Activated gamma-delta T cell (primary cell): ENCODE results near the gene TNIP1.

Experiments used
- DNase-seq: peaks from one replicate; lab custom pipeline; 2025; lab: John Stamatoyannopoulos, UW

The TNIP1 gene

DNA sequence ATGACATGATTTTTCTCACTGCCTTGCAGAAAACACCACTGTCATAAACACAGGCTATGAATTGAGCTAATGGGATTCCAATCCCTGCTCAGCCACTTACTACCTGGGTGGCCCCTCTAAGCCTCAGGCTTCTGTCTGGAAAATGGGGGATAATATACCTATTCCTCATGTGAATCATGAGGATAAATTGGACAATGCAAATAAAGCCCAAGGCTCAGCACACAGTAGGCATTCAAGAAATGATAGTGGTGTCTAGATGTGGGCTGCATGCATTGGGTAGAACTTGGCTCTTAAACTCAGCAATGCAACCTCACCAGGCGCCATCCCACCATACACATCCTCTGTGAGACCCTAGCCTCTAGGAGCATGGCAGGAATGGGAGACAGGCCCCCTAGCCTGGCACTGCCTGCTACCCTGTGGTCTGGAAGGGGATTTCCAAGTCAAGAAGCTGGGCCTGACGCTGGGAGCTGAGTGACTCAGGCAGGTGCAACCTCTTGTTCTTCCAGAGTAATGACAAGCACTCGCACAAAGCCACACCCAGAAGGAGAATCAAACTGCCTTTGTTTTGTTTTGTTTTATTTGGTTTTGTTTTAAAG is 2.3 kb upstream of the TNIP1 start:
- DNase-seq, result no peak

DNA sequence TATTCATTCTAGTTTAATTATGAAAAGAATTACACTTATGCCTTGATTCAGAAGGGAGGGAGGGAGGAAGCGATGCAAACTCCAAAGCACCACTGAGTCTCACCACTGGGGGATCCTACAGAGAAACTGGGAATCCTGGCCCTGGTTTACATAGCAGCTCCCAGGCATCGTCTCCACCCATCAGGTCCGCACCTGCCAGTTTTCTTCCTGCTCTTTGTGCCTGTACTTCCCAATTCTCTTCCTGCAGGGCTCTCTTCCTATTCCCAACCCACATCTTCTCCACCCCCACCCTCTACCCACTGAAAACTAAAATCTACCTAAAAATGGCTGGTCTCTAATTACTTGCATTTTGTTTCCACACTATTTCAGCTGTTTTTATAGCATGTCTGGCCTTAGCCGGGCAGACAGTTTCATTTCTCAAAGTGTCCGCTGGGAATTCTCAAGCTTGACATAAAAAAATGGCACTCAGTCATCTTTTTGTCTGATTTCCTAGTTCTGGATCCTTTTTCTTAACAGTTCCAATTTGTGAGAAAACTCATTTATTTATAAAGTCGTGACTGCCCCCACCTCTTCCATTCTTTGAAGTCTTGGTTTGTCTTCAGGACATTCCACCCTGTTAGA is 1.6 kb upstream of the TNIP1 start:
- no peak for DNase-seq

DNA sequence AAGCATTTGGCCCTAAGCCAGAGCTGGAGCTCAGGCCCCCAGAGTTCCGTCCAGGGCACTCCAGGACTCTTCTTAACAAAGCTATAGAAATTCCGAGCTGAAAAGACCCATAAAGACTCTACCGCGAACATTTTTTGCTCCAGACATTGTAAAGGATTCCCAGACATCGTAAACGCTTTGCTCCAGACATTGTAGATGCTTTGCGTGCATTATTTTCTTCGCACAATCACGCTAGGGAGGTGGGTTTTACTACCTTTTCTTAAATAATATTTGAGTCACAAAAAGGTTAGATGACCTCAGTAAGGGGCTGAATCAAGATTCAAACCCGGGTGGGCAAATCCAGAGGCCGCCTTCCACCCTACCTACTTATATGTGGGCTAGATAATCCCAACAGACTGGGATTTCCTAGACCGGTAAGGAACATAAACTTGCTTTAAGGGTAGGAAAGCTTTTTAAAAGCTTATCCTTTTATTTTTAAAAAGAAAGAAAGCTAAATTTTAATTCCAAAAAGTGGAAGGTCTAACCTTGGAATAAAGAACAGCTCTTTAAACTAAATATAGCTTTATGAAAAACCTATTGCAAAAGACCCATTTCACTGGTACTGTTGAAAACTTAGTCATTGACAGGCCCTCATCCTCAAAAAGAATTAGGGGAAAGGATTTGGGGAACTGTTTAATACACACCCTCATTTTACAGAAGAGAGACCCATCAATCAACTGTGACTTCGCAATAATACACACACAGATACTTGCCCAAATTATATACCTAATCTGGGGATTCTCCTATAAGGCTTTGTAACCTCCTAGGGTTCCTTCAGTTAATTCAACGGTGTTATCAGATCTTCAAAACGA is 822 bp upstream of the TNIP1 start:
- no peak for DNase-seq

DNA sequence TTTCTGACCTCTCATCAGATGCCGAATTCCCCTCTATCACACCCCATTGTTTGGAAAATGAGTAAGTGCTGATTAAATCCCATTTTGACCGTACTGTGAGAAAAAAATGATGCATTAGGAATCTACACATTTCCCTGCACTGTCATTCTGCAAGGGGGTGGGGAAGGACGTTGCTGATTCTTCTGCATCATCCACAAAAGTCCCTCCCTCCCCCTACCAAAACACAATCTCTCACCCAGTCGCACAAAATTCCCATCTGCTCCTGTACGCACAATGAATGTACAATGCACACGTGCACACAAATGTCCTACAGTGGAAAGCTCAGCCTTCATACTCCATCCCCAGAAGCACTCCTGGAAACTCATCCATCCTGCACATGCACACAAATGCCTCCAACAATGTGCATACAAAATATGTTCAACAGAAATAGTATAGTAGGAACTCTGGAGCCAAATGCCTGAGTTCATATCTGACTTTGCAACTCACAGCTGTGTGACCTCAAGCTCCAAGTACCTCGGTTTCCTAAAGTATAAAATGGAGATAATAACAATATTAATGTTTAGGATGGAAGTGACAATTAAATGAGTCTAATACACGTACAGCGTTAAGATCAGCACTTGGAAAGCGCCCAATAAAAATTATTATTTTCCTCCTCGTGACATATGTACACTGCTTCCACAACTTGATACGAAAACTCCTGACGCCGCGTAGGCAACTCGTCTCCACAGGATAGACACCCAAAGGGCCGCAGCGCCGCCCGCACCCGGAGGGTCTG is 809 bp downstream of the TNIP1 start:
- DNase-seq, result no peak

DNA sequence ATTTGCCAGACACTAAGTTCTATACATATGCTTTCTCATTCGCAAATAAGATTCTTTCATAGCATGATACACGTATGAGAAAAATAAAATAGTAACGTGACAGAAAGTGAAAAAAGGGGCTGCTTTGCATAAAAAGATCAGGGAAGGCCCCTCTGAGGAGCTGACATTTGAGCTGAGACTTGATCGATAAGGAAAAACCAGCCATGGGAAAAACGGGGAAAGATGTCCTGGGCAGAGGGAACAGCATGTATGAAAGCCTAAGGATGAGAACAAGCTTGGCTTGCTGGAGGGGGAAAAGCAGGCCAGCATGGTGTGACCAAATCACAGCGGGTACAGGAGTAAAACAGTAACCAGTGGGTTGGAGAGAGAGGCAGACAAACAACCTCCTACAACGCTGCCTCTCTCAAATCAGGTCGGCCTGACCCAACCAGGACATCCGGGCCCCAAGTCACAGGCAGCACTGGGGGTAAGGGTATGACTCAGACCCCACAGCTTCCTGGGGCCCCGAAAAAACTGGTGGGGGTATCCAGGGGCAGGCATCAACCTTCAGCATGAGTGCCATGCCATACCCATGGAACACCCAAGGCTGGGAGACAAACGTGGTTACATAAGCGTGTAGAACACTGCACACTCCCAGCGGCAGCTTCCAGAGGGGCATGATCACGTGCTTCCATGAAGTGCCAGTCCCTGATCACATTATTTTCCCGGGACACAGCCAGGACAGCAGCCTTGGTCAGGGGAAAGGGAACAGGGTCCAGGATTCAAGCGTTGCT is 2.2 kb downstream of the TNIP1 start:
- DNase-seq, result peak; percentile 14

DNA sequence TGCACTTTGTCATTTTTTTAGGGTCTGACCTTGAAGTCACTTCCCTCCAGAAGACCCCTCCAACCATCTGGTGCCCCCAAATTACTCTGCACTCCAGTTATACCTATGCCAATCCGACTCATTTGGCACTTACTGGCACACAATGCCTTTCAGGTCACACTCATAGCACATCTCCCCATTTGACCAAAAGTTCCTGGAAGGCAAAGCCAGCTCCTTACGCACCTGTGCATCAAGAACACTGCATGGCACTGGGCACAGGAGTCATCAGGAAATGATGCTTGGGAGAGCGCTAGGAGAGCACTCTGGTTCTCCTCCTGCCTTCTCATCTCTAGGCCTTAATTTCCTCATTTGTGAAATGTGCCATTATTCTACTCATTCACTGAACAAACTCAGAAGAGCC is 2.9 kb downstream of the TNIP1 start:
- no peak for DNase-seq

DNA sequence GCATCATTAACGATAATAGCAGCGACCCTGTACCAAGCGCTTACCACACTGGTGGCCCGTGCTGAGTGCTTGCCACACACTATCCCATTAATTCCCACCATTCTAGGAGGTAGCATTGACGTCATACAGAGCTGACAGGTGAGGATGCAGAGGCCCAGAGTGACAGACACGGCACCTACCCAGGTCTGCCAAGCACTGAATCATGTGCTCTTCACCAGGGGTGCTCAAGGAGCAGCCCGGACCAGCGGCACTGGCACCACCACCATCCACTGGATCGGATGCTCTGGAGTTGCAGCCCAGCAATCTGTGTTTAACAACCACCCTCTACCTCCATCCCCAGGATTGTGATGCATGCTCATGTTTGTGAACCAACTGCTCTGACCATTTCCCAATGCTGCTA is 3.4 kb downstream of the TNIP1 start:
- no peak for DNase-seq

DNA sequence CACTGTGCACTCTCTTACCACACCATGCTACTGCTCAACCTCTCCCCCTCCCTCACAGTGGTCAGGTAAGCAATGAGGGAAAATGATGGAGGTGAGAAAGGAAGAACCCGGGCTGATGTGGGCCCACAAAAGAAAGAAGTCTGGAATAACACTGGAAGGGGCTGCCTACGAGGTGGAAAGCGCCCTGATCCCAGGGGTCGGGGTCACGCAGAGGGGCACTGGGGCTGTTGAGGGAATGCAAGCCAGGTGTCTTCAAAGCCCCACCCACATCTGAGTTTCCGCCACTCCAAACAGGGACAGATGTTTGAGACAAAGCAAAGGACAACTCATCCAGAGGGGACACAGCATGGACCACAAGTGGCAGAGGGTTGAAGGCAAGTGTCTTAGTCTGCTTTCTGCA is 4.2 kb downstream of the TNIP1 start:
- no peak for DNase-seq

DNA sequence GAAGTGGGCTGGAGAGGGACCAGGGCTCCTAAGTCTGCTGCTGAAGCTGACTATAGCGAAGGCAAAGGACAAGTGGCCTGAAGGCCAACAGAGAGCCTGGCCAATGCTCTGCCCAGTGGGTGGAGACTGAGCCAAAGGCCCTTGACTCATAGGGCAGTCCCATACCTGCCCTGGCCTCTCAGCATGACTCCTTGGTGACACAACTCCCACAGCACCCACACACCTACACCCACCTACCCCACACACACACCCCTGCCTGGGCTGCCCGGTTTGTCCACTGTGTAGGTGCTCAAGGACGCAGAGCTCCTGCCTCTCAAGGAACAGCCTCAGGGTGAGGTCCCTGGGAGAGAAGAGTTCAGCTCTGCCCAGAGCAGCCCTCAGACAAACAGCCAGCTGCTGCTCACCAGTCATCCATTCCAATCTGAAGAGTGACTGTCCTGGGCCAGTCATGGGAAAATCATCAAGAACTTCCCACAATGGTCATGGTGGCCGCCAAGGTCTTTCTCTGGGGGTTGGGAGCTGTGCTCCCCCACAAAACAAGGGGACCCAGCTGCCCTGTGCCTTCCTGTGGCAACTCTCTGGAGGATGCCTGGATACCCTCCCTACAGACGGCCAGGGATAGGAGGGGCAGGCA is 5.0 kb downstream of the TNIP1 start:
- DNase-seq, result no peak

DNA sequence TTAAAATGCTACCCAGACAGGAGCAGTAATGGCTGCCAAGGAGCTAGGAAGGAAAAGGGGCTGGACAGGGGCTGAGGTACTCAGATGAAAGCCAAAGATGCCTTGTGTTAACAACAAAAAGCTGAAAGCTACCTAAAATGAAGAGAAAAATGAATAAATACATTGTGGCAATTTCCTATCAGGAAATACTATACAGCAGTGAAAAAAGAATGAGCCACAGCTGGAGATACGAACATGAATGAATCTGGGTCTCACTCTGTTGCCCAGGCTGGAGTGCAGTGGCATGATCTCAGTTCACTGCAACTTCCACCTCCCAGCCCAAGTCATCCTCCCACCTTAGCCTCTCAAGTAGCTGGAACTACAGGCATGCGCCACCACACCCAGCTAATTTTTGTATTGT is 6.3 kb downstream of the TNIP1 start:
- no peak for DNase-seq

DNA sequence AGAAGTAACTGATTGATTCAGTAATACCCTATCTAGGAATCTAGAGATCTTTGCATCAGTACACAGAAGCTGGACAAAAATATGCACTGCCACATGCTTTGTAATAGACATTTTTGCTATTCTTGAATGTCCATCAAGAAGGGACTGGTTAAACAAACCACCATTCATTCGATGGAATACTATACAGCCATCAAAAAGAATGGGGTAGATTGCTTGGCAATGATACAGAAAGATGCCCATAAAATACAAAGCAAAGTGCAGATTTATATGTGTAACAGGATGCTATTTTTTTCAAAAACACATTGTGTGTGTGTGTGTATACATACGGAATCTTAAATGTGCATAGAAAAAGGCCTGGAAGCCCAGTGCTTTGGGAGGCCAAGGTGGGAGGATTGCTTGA is 7.6 kb downstream of the TNIP1 start:
- DNase-seq, result no peak

DNA sequence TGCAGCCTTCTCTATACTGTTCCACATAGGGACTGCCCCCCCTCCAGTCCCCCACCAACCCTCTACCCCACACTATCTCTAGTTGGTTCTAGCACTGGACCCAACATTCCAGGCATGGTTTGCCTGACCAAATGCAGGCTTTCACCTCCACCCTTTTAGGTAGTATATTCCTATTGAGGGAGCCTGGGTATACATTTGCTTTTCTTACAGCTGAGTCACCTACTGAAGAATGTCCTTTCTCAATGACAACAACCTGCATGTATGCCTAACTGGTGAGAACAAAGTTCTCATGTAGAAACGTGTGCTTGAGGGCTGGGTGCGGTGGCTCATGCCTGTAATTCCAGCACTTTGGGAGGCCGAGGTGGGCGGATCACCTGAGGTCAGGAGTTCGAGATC is 8.2 kb downstream of the TNIP1 start:
- DNase-seq, result no peak

DNA sequence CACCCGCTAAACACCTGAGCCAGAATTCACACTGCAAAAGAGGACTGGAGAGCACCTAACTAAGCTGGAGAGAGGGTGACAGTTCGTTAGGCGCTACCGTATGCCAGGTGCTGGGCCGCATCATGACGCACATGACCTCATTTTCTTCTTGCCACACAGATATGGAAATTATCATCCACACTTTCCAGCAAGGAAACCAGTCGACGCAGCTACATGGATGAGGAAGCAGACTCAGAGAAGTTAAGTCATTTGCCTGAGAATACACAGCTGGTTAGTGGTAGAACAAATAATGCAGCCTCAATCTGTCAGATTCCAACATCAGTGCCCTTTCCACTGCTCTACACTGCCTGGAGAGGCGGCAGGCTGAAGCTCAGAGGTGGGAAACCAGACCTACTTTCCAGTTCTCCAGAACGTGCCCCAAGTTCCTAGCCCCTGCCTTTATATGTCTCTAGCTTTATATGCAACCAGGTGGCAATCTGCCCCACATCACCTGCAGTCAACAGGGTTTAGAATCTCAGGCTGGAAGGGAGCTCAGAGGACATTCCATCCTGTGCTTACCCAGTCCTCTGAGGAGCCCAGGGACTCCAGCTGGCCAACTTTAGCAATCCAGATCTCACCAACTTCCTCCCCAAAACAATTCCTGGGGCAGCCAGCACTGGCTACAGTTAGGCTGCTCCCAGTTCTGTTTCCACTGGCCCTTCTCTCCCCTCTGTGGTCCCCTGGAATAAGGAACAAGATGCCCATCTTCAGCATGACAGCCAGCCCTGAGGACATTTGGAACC is 8.8 kb downstream of the TNIP1 start:
- no peak for DNase-seq

DNA sequence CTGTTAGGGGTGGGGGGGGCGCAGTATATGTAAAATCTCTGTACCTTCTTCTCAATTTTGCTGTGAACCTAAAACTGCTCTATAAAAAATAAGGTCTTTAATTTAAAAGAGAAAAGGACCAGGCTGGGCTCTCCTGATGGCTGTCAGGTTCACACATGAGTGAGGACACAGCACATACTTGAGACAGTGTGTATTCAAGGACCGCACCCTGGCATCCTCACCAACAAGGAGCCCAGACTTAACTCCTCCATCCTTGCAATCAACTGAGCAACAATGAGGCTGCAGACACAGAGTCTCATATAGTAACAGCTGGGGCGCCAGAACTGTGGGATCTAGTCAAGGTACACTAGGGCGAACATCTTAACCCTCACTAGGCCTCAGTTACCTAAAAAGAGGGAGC is 9.8 kb downstream of the TNIP1 start:
- DNase-seq, result no peak

DNA sequence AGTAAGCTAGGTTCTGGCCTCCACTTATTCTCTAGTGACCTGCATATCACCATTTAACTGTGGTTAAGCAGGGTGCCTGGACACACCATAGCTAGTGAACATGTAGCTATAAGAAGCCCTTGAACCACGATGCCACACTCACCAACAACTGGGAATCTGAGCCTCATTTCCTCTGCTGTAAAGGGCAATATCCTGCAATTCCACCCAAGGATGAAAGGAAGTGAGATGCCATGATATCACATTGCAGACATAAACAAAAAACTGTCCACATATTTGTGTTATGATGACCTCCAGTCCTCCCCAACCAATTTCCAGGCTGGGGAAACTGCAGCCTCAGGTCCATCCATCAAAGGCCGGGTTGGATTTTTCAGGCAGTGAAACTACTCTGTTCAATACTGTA is 10.4 kb downstream of the TNIP1 start:
- no peak for DNase-seq

DNA sequence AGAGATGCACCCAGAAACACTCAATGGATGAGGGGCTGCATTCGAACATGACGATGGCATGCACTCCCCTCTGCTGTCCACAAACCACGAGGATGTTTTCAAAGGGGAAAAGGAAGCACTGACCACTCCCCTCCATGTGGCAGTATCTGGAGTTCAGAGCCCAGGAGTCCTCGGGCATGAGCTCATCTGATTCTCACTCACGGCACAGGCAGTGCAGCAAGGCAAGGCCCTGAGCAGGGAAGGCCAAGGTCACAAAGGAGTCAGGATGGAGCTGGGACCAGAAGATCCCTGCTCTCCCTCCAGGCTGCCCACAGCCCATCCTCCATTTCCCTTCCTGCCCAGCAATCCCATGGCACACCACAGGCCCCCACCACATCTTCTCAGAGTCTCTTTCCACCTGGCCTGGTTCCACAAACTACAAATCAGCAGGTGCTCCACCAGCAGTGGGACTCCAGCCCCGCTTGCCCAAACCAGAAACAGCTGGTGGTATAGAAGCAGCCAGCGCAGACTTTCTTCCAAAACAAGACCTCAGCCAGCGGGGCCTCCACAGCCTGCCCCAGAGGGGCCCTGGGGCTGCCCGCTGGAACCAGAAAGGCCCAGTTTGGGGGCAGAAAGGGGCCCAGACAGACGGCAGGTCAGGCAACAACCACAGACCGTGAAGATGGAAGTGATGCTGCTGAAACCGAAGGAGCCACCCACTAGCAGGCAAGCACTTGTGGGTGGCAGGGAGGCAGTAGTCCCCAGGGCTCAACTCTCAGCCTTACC is 12.2 kb downstream of the TNIP1 start:
- no peak for DNase-seq

DNA sequence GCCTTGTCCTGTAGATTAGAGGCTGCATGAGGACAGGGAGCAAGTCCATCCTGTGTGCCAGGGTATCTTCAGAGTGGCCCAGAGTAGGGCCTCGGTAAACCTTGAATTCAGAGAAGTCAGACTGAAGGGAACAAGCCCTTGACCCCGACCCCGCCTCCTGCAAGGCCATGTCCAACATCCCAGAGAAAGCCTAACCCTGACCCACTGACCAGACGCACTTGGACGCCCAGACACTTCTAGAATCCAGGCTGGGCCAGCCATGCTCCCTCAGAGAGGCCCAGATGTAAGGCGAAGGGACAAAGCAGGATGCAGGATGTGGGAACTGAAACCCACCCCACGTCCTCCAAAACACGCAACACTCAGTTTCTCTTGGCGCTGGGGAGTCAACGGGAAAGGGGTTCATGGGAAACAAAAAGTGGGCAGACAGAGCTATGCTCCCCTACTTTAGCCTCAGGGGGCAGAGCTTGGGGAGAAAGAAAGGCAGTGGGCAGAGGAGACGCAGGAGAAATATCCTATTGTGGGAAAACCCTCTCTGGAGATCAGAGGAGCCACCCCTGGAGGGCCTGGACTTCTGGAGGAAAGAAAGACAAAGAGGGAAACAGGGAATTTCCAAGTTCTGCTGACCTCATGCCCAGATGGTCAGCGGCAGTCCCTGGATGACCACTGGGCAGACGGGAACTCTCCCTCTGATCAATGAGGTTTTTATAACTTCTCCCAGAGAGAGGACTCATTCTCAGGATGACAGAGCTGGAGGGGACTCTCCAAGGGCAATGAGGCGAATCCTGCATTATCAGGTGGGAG is 13.0 kb downstream of the TNIP1 start:
- DNase-seq, result no peak

DNA sequence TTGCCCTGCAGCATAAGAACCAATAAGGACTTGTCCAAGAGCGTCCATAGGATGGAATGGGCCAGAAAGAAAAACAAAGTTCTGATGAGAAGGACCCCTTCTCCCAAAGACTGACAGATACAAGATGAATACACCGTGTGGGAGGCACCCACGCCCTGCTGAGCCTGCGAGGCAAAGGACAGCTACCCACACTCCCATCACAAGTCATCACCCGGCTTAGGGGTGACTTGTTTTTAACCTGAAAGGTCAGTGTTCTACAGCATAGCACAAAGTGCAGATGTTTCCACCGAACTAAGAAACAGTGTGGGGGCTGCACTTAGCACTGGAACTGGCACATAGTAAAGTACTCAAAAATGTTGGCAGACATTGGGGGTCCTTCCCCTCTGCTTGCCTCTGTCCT is 13.9 kb downstream of the TNIP1 start:
- DNase-seq, result no peak

DNA sequence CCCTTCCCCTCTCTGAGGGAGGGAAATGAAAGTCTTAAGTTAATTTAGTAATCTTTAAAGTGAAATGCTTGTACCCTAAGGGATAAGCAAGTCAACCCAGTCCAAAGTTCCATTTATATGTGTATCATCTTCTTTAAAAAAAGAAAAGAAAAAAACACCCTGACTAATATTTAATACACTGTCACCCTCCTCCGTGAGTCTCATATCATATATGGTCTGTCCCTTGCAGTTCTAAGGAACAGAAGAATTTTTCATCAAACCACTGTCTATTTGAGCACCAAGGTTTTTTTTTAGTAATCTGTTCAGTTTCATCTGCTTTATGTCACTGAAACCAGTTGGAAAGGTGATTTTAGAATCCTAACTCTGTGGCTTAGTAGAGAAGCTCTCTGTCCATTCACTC is 15.2 kb downstream of the TNIP1 start:
- no peak for DNase-seq
